Activated naive CD4-positive, alpha-beta T cell treated with anti-CD3 and anti-CD28 coated beads, Interleukin-2, amount 50 U/mL, for 72 hours (primary cell): ENCODE measurements around the gene PIP5K1B. TPM values are rescaled to one million over a fixed set of nuclear protein-coding genes. Genes with fewer than 3 reads are reported as not detected.
A peak's percentile ranks its signal among the peaks of the same experiment; 100 is the strongest.

Experiments used
- ATAC-seq, 2 donors: fragments of 150-1000 bp; cut with Tn5 transposase; 2 replicates each; pipeline ENCODE4 v1.10.0; 2021; ENCODE audit warnings: mild to moderate bottlenecking in 2 of 2, moderate library complexity in 2 of 2
- DNase-seq, 2 donors: peaks; one replicate each; pipeline ENCODE4 v3.0.0; 2021 to 2022; ENCODE audit warnings: low spot score in 2 of 2
- H3K27ac Mint-ChIP-seq, 2 donors: one replicate each; pipeline ENCODE4 v1.8.0; 2022; ENCODE audit warnings: mild to moderate bottlenecking in 2 of 2, mixed read lengths in 2 of 2
- H3K36me3 Mint-ChIP-seq, 2 donors: one replicate each; pipeline ENCODE4 v1.8.0; 2022; ENCODE audit warnings: mixed read lengths in 2 of 2
- H3K9me3 Mint-ChIP-seq, 2 donors: one replicate each; pipeline ENCODE4 v1.8.0; 2022; ENCODE audit warnings: mixed read lengths in 2 of 2
- total RNA-seq, 2 donors: library from RNA; stranded (reverse); gene quantifications; one replicate each; pipeline ENCODE4 v1.2.3, GENCODE V29; 2022

The PIP5K1B gene
- total RNA-seq, 2 donors from 2014 or later, result 0.55 to 2.1 TPM

- no peak for ATAC-seq
- H3K36me3 Mint-ChIP-seq, result peaks cover 0 to 5% of the 10 kb centered on the region in 2 donors
- H3K9me3 Mint-ChIP-seq, result no peaks in the 10 kb centered on the region
Observed at GRCh38 chr9:68925175-68925574, 220.1 kb downstream of the PIP5K1B start.

GRCh38 chr9:68927165-68927564 lies 222.1 kb downstream of the PIP5K1B start:
- ATAC-seq, result no peak
- Mint-ChIP-seq H3K36me3 (peaks cover 0 to 5% of the 10 kb centered on the region in 2 donors), H3K27ac (no peak overlapping the region), H3K9me3 (no peaks in the 10 kb centered on the region)
- DNase-seq, result no peak

More at GRCh38 chr9:68925175-68925574, 220.1 kb downstream of the PIP5K1B start:
- DNase-seq, result no peak
- no peak overlapping the region for H3K27ac Mint-ChIP-seq

GRCh38 chr9:68931821-68932220 lies 226.8 kb downstream of the PIP5K1B start:
- H3K9me3 Mint-ChIP-seq, result no peaks in the 10 kb centered on the region
- peak; percentile 65 to 82 for ATAC-seq
- DNase-seq, result no peak
- H3K27ac Mint-ChIP-seq, result no peak overlapping the region
- H3K36me3 Mint-ChIP-seq, result peaks cover 0 to 5% of the 10 kb centered on the region in 2 donors

GRCh38 chr9:68932458-68932857 lies 227.4 kb downstream of the PIP5K1B start:
- ATAC-seq (no peak), DNase-seq (no peak)
- peaks cover 0 to 6% of the 10 kb centered on the region in 2 donors for H3K36me3 Mint-ChIP-seq
- no peaks in the 10 kb centered on the region for H3K9me3 Mint-ChIP-seq
- no peak overlapping the region for H3K27ac Mint-ChIP-seq

GRCh38 chr9:68933434-68934328 lies 228.6 kb downstream of the PIP5K1B start:
- DNase-seq (no peak), ATAC-seq (no peak)
- Mint-ChIP-seq H3K27ac (no peak overlapping the region), H3K36me3 (peaks cover 0 to 11% of the 10 kb centered on the region in 2 donors), H3K9me3 (no peaks in the 10 kb centered on the region)

GRCh38 chr9:68934329-68934644 lies 229.2 kb downstream of the PIP5K1B start:
- ATAC-seq, result no peak
- H3K27ac Mint-ChIP-seq, result no peak overlapping the region
- no peak for DNase-seq
- no peaks in the 10 kb centered on the region for H3K9me3 Mint-ChIP-seq
- H3K36me3 Mint-ChIP-seq, result peaks cover 0 to 11% of the 10 kb centered on the region in 2 donors

GRCh38 chr9:68940573-68940972 lies 235.5 kb downstream of the PIP5K1B start:
- Mint-ChIP-seq H3K36me3 (peaks cover 0 to 6% of the 10 kb centered on the region in 2 donors), H3K27ac (no peak overlapping the region), H3K9me3 (no peaks in the 10 kb centered on the region)
- ATAC-seq (no peak), DNase-seq (no peak)

GRCh38 chr9:68941780-68942459 lies 236.9 kb downstream of the PIP5K1B start:
- Mint-ChIP-seq H3K27ac (no peak overlapping the region), H3K9me3 (no peaks in the 10 kb centered on the region), H3K36me3 (peaks cover 5 to 6% of the 10 kb centered on the region in 2 donors)
- ATAC-seq (no peak), DNase-seq (no peak)

GRCh38 chr9:68942790-68943189 lies 237.8 kb downstream of the PIP5K1B start:
- peaks cover 2 to 8% of the 10 kb centered on the region in 2 donors for H3K36me3 Mint-ChIP-seq
- DNase-seq (no peak), ATAC-seq (no peak)
- no peaks in the 10 kb centered on the region for H3K9me3 Mint-ChIP-seq
- no peak overlapping the region for H3K27ac Mint-ChIP-seq

- Mint-ChIP-seq H3K9me3 (no peaks in the 10 kb centered on the region), H3K36me3 (peaks cover 0 to 8% of the 10 kb centered on the region in 2 donors), H3K27ac (peak overlapping the region in 1 of 2 donors; percentile 12)
- DNase-seq (no peak), ATAC-seq (no peak)
Observed at GRCh38 chr9:68947015-68947414, 242.0 kb downstream of the PIP5K1B start.

GRCh38 chr9:68947842-68948569 lies 243.0 kb downstream of the PIP5K1B start:
- Mint-ChIP-seq H3K36me3 (peaks cover 0 to 8% of the 10 kb centered on the region in 2 donors), H3K9me3 (no peaks in the 10 kb centered on the region), H3K27ac (peak overlapping the region in 1 of 2 donors; percentile 84)
- DNase-seq, result no peak
- peak; percentile 84 to 94 for ATAC-seq

GRCh38 chr9:68949271-68950000 lies 244.4 kb downstream of the PIP5K1B start:
- ATAC-seq, result peak; percentile 6 to 11
- peaks cover 0 to 8% of the 10 kb centered on the region in 2 donors for H3K36me3 Mint-ChIP-seq
- peak in 1 of 2 donors; percentile 27 for DNase-seq
- H3K9me3 Mint-ChIP-seq, result no peaks in the 10 kb centered on the region
- H3K27ac Mint-ChIP-seq, result peak overlapping the region in 1 of 2 donors; percentile 88

- Mint-ChIP-seq H3K9me3 (no peaks in the 10 kb centered on the region), H3K27ac (peak overlapping the region in 1 of 2 donors; percentile 88), H3K36me3 (peaks cover 0 to 8% of the 10 kb centered on the region in 2 donors)
- ATAC-seq, result no peak
- DNase-seq, result no peak
Observed at GRCh38 chr9:68950188-68950587, 245.1 kb downstream of the PIP5K1B start.

- DNase-seq, result no peak
- H3K36me3 Mint-ChIP-seq, result peaks cover 0 to 13% of the 10 kb centered on the region in 2 donors
- H3K9me3 Mint-ChIP-seq, result no peaks in the 10 kb centered on the region
- H3K27ac Mint-ChIP-seq, result peak overlapping the region in 1 of 2 donors; percentile 58
- ATAC-seq, result no peak
Observed at GRCh38 chr9:68950689-68951088, 245.6 kb downstream of the PIP5K1B start.

- no peak for DNase-seq
- H3K27ac Mint-ChIP-seq, result peak overlapping the region in 1 of 2 donors; percentile 44
- peaks cover 5 to 14% of the 10 kb centered on the region in 2 donors for H3K36me3 Mint-ChIP-seq
- ATAC-seq, result peak in 1 of 2 donors; percentile 62
- H3K9me3 Mint-ChIP-seq, result no peaks in the 10 kb centered on the region
Observed at GRCh38 chr9:68951879-68952659, 247.0 kb downstream of the PIP5K1B start.
